Activated CD4-positive, CD25-positive, alpha-beta regulatory T cell treated with anti-CD3 and anti-CD28 coated beads, Interleukin-2, amount 50 U/mL, for 24 hours (primary cell): ENCODE data around the gene ZNF823.

Source experiments
- ATAC-seq, 2 donors: fragments of 150-1000 bp; cut with Tn5 transposase; one replicate each; pipeline ENCODE4 v1.10.0; 2021; ENCODE audit warnings: mild to moderate bottlenecking in 1 of 2, moderate library complexity in 1 of 2

Gene ZNF823

GRCh38 chr19:11736696-11737095, 2.0 kb downstream of the ZNF823 start:
- ATAC-seq: no peak

- ATAC-seq: no peak
Measured at GRCh38 chr19:11735375-11735774, 3.4 kb downstream of the ZNF823 start.

- ATAC-seq: no peak
Measured at GRCh38 chr19:11729586-11729985, 9.2 kb downstream of the ZNF823 start.

GRCh38 chr19:11722414-11722813, 16.3 kb downstream of the ZNF823 start:
- no peak for ATAC-seq

- no peak for ATAC-seq
Measured at GRCh38 chr19:11721681-11722080, 17.1 kb downstream of the ZNF823 start.

- no peak for ATAC-seq
Measured at GRCh38 chr19:11710313-11710712, 28.4 kb downstream of the ZNF823 start.

- no peak for ATAC-seq
Measured at GRCh38 chr19:11708457-11708856, 30.3 kb downstream of the ZNF823 start.

GRCh38 chr19:11705474-11705873, 33.3 kb downstream of the ZNF823 start:
- ATAC-seq: no peak

- no peak for ATAC-seq
Measured at GRCh38 chr19:11704626-11705025, 34.1 kb downstream of the ZNF823 start.

GRCh38 chr19:11699931-11700794, 38.6 kb downstream of the ZNF823 start:
- no peak for ATAC-seq

- ATAC-seq: no peak
Measured at GRCh38 chr19:11698231-11698630, 40.5 kb downstream of the ZNF823 start.

- ATAC-seq: no peak
Measured at GRCh38 chr19:11697284-11697855, 41.4 kb downstream of the ZNF823 start.

- ATAC-seq: peak; percentile 99
Measured at GRCh38 chr19:11694533-11695439, 44.0 kb downstream of the ZNF823 start.

- ATAC-seq: no peak
Measured at GRCh38 chr19:11693505-11694499, 44.9 kb downstream of the ZNF823 start.

- ATAC-seq: no peak
Measured at GRCh38 chr19:11692127-11692790, 46.5 kb downstream of the ZNF823 start.

GRCh38 chr19:11685676-11686650, 52.8 kb downstream of the ZNF823 start:
- peak; percentile 51 to 55 for ATAC-seq

- no peak for ATAC-seq
Measured at GRCh38 chr19:11684987-11685675, 53.6 kb downstream of the ZNF823 start.

- no peak for ATAC-seq
Measured at GRCh38 chr19:11680689-11681302, 58.0 kb downstream of the ZNF823 start.

- no peak for ATAC-seq
Measured at GRCh38 chr19:11678504-11678903, 60.2 kb downstream of the ZNF823 start.
